GM19463 (cell line): Measurements from ENCODE around the gene PDZD7.

ENCODE experiments used
- ATAC-seq: cut with Tn5 transposase; IDR thresholded peaks from one replicate; pipeline ENCODE4 v1.9.1; 2021; ENCODE audit warnings: mild to moderate bottlenecking, moderate library complexity; ENCODE audit not compliant: unreplicated experiment

PDZD7 gene

GRCh38 chr10:100969187-100970075, 61.5 kb downstream of the PDZD7 start, which contains the start of gene SEMA4G:
Gene SEMA4G, plus strand, starts transcription at chr10:100969504. Its CDS starts 3,409 bp downstream, at chr10:100972913.
- no peak for ATAC-seq

GRCh38 chr10:100968863-100969186, 62.1 kb downstream of the PDZD7 start:
- no peak for ATAC-seq

GRCh38 chr10:100968062-100968736, 62.7 kb downstream of the PDZD7 start:
- no peak for ATAC-seq

GRCh38 chr10:100967332-100967731, 63.6 kb downstream of the PDZD7 start:
- ATAC-seq = no peak

- no peak for ATAC-seq
Measured at GRCh38 chr10:100966887-100967286, 64.0 kb downstream of the PDZD7 start.

- no peak for ATAC-seq
Measured at GRCh38 chr10:100965820-100966219, 65.1 kb downstream of the PDZD7 start.

- no peak for ATAC-seq
Measured at GRCh38 chr10:100963826-100964225, 67.1 kb downstream of the PDZD7 start.

GRCh38 chr10:100962351-100963080, 68.4 kb downstream of the PDZD7 start:
- no peak for ATAC-seq

GRCh38 chr10:100960251-100960650, 70.7 kb downstream of the PDZD7 start:
- no peak for ATAC-seq
